Fibroblast of lung (primary cell): ENCODE measurements around the gene KREMEN2.

Experiments used
- CTCF ChIP-seq, 2 donors: IDR thresholded peaks in 1 of 2; conservative IDR thresholded peaks in 1 of 2; 1 replicate in 1 of 2; 2 replicates in 1 of 2; pipeline ENCODE4 v1.5.1; 2011 to 2012; ENCODE audit warnings: low read length in 2 of 2, control low read depth in 1 of 2, inconsistent platforms in 1 of 2, low read depth in 1 of 2, mild to moderate bottlenecking in 1 of 2
- EZH2 ChIP-seq: IDR thresholded peaks from 2 replicates; pipeline ENCODE4 v1.5.1; 2012; ENCODE audit warnings: low read length, control low read depth, mild to moderate bottlenecking; ENCODE audit errors: missing control alignments

DNA sequence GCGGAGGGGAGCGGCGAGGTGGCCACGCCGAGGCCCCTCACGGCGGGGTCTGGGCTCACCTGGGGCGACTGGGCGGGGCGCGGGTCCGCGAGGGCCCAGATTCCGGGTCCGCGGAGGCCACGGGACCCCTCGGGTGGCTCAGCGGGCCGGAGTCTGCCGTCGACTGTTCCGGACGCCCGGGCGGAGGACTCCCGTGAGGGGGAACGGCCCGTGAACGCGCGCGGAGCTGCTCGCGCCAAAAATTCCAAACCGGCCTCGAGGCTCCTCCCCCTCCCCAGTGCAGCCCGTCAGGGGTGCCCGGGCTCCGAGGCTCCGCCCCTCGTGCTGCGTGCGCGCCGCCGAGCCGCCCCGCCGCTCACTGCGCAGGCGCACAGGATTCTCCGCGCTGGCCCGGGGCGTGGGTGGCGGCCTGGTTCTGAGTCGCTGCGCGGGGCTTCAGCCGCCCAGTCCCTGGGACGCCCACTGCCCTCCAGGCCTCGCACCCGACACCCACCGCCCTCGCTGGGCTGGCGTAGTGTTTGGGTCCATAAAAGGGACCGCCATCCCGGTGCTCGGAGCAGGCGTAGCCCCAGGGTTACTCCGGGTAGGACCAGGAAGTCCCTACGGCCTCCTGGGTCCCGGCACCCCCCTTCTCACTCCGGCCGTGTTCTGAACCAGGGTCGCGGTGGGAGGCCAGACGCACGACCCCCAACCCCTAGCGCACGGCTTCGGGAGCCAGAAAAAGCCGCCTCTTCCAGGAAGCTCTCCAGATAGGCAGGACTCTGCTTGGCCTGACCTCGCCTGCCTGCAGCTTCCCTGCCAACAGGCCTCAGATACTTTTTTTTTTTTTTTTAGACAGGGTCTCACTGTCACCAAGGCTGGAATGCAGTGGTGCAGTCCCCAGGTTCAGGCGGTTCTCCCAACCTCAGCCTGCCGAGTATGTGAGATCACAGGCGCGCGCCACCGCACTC, 16.4 kb downstream of the KREMEN2 start, which contains the start of gene PKMYT1:
- TF ChIP-seq CTCF (conservative IDR thresholded peaks at IDR 0.05 in 1 of 2, IDR thresholded peaks at IDR 0.05 in 1 of 2; ENCODE audit: low read depth in 1 of 2, low read length in 2 of 2) = no peak
- no peak for TF ChIP-seq EZH2
